Mononuclear cell (primary cell): ENCODE results near the gene EBF3. TPM values are rescaled to one million over a fixed set of nuclear protein-coding genes. Genes with fewer than 3 reads are reported as not detected.

Experiments used
- H3K27me3 ChIP-seq: 2 replicates; pipeline ENCODE4 v1.6.0; 2011; ENCODE audit warnings: low read length, control low read depth; ENCODE audit not compliant: insufficient read depth
- H3K4me1 ChIP-seq: 2 replicates; pipeline ENCODE4 v1.5.1; 2011; ENCODE audit warnings: mild to moderate bottlenecking, low read length, control low read depth; ENCODE audit not compliant: insufficient read depth
- H3K4me3 ChIP-seq: 2 replicates; pipeline ENCODE4 v1.5.1; 2011; ENCODE audit warnings: mild to moderate bottlenecking, low read length, moderate library complexity
- H3K9me3 ChIP-seq: 2 replicates; pipeline ENCODE4 v1.5.1; 2011; ENCODE audit warnings: low read depth, mild to moderate bottlenecking, control low read depth, low read length
- total RNA-seq: library from RNA; depleted of rRNA; stranded (reverse); fragments of >200 nt; gene quantifications from one replicate; pipeline ENCODE4 v1.2.3, GENCODE V29; 2012

Gene EBF3
- total RNA-seq, 1 donor: not detected

- no peaks in the 10 kb centered on the region for H3K9me3 ChIP-seq
- H3K4me1 ChIP-seq: no peaks in the 10 kb centered on the region
- no peaks in the 10 kb centered on the region for H3K27me3 ChIP-seq
- H3K4me3 ChIP-seq: no peak overlapping the region
Measured at GRCh38 chr10:129814681-129815646, 149.1 kb downstream of the EBF3 start.

- Histone ChIP-seq H3K4me3 (no peak overlapping the region), H3K9me3 (no peaks in the 10 kb centered on the region), H3K4me1 (no peaks in the 10 kb centered on the region), H3K27me3 (no peaks in the 10 kb centered on the region)
Measured at GRCh38 chr10:129812398-129812797, 151.7 kb downstream of the EBF3 start.

- Histone ChIP-seq H3K4me3 (no peak overlapping the region), H3K4me1 (no peaks in the 10 kb centered on the region), H3K9me3 (no peaks in the 10 kb centered on the region), H3K27me3 (no peaks in the 10 kb centered on the region)
Measured at GRCh38 chr10:129811208-129811607, 152.9 kb downstream of the EBF3 start.

- Histone ChIP-seq H3K27me3 (no peaks in the 10 kb centered on the region), H3K4me3 (no peak overlapping the region), H3K9me3 (no peaks in the 10 kb centered on the region), H3K4me1 (no peaks in the 10 kb centered on the region)
Measured at GRCh38 chr10:129809841-129810240, 154.2 kb downstream of the EBF3 start.

- Histone ChIP-seq H3K4me1 (no peaks in the 10 kb centered on the region), H3K27me3 (no peaks in the 10 kb centered on the region), H3K4me3 (no peak overlapping the region), H3K9me3 (no peaks in the 10 kb centered on the region)
Measured at GRCh38 chr10:129809431-129809830, 154.6 kb downstream of the EBF3 start.

GRCh38 chr10:129808092-129808983 lies 155.7 kb downstream of the EBF3 start:
- no peaks in the 10 kb centered on the region for H3K9me3 ChIP-seq
- H3K4me3 ChIP-seq: no peak overlapping the region
- H3K4me1 ChIP-seq: no peaks in the 10 kb centered on the region
- H3K27me3 ChIP-seq: no peaks in the 10 kb centered on the region

GRCh38 chr10:129807211-129807610 lies 156.9 kb downstream of the EBF3 start:
- Histone ChIP-seq H3K4me3 (no peak overlapping the region), H3K9me3 (no peaks in the 10 kb centered on the region)

GRCh38 chr10:129800796-129801340 lies 163.2 kb downstream of the EBF3 start:
- Histone ChIP-seq H3K9me3 (no peaks in the 10 kb centered on the region), H3K27me3 (no peaks in the 10 kb centered on the region), H3K4me3 (no peak overlapping the region), H3K4me1 (no peaks in the 10 kb centered on the region)

More at GRCh38 chr10:129807211-129807610, 156.9 kb downstream of the EBF3 start:
- H3K4me1 ChIP-seq: no peaks in the 10 kb centered on the region
- H3K27me3 ChIP-seq: no peaks in the 10 kb centered on the region

- Histone ChIP-seq H3K4me1 (no peaks in the 10 kb centered on the region), H3K27me3 (no peaks in the 10 kb centered on the region), H3K9me3 (no peaks in the 10 kb centered on the region), H3K4me3 (no peak overlapping the region)
Measured at GRCh38 chr10:129799942-129800341, 164.1 kb downstream of the EBF3 start.

GRCh38 chr10:129796710-129797420 lies 167.2 kb downstream of the EBF3 start:
- Histone ChIP-seq H3K4me1 (no peaks in the 10 kb centered on the region), H3K9me3 (no peaks in the 10 kb centered on the region), H3K4me3 (no peak overlapping the region), H3K27me3 (no peaks in the 10 kb centered on the region)

GRCh38 chr10:129793996-129794395 lies 170.1 kb downstream of the EBF3 start:
- H3K4me3 ChIP-seq: no peak overlapping the region
- no peaks in the 10 kb centered on the region for H3K27me3 ChIP-seq
- no peaks in the 10 kb centered on the region for H3K4me1 ChIP-seq
- no peaks in the 10 kb centered on the region for H3K9me3 ChIP-seq

- Histone ChIP-seq H3K4me3 (no peak overlapping the region), H3K4me1 (no peaks in the 10 kb centered on the region), H3K27me3 (no peaks in the 10 kb centered on the region), H3K9me3 (no peaks in the 10 kb centered on the region)
Measured at GRCh38 chr10:129793479-129793878, 170.6 kb downstream of the EBF3 start.

- Histone ChIP-seq H3K9me3 (no peaks in the 10 kb centered on the region), H3K4me1 (no peaks in the 10 kb centered on the region), H3K4me3 (no peak overlapping the region), H3K27me3 (no peaks in the 10 kb centered on the region)
Measured at GRCh38 chr10:129792864-129793263, 171.2 kb downstream of the EBF3 start.

- no peaks in the 10 kb centered on the region for H3K4me1 ChIP-seq
- no peaks in the 10 kb centered on the region for H3K27me3 ChIP-seq
- H3K4me3 ChIP-seq: no peak overlapping the region
- no peaks in the 10 kb centered on the region for H3K9me3 ChIP-seq
Measured at GRCh38 chr10:129792141-129792540, 171.9 kb downstream of the EBF3 start.
